AG10803 (cell line): Measurements from ENCODE around the gene FKBP10.

ENCODE experiments used
- DNase-seq: peaks from one replicate; pipeline ENCODE4 v3.0.0; 2010; ENCODE audit warnings: low read depth
- H3K4me3 ChIP-seq: 2 replicates; pipeline ENCODE4 v1.5.1; 2011; ENCODE audit warnings: mild to moderate bottlenecking, low read length, control low read depth
- TF ChIP-seq, protein P1 (sequence below): conservative IDR thresholded peaks from 2 replicates; pipeline ENCODE4 v1.5.1; 2011; ENCODE audit warnings: mild to moderate bottlenecking, low read length, control low read depth, inconsistent platforms

FKBP10 gene

GRCh38 chr17:41813152-41813680 lies 412 bp downstream of the FKBP10 start:
- H3K4me3 ChIP-seq, result peak overlapping the region; percentile 90
- TF ChIP-seq, protein P1, sequence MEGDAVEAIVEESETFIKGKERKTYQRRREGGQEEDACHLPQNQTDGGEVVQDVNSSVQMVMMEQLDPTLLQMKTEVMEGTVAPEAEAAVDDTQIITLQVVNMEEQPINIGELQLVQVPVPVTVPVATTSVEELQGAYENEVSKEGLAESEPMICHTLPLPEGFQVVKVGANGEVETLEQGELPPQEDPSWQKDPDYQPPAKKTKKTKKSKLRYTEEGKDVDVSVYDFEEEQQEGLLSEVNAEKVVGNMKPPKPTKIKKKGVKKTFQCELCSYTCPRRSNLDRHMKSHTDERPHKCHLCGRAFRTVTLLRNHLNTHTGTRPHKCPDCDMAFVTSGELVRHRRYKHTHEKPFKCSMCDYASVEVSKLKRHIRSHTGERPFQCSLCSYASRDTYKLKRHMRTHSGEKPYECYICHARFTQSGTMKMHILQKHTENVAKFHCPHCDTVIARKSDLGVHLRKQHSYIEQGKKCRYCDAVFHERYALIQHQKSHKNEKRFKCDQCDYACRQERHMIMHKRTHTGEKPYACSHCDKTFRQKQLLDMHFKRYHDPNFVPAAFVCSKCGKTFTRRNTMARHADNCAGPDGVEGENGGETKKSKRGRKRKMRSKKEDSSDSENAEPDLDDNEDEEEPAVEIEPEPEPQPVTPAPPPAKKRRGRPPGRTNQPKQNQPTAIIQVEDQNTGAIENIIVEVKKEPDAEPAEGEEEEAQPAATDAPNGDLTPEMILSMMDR, result no peak
- no peak for DNase-seq

DNA sequence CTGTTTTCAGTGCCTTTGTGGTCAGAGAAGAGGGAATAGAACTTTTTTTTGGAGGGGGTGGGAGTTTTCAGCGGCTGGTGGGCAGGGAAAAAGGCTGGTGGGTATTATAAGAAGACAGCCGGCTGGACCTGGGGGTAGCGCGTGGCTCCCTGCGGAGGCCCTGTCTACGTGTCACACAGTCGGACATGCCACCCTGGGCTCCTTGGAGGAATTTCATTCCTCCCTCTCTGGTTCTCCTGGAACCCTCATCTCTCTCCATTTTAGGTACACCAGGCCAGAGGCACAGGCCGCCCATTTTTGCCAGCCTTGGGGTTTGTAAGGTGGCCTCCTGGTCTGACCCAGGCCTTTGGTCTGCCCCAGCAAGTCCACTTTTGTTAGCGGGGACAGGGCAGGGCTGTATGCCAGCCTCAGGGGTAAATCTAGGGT lies 908 bp downstream of the FKBP10 start:
- peak overlapping the region; percentile 90 for H3K4me3 ChIP-seq
- DNase-seq, result no peak
- TF ChIP-seq, protein P1, result no peak

- DNase-seq, result no peak
- H3K4me3 ChIP-seq, result peak overlapping the region; percentile 90
- TF ChIP-seq, protein P1, result no peak
These were observed 1.4 kb downstream of the FKBP10 start for GRCh38 chr17:41814195-41814594.

DNA sequence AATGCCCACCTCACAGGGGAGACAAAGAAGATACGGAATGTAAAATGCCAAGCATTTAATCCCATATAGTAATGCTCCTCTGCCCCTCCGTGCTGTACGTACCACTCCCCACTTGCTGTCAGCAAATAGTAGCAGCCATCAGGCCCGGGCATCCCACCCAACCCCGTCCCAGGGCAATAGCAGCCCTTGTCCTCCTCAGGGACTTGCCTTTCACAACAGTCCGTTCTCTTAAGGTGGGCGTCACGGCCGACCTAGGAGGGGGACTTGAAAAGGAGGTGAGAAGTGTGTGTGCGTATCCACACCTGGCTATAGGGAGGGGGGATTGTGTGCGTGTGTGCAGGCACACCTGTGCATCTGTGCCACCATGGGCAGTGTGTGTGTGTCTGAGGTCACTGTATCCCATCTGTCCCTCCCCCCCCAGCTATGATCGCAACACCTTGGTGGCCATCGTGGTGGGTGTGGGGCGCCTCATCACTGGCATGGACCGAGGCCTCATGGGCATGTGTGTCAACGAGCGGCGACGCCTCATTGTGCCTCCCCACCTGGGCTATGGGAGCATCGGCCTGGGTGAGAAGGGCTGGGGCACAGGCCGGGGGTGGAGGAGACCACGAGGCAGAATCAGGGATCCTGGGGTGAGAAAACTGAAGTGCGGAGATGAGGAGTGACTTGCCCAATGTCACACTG lies 4.0 kb downstream of the FKBP10 start:
- TF ChIP-seq, protein P1, result no peak
- no peak overlapping the region for H3K4me3 ChIP-seq
- DNase-seq, result no peak

DNA sequence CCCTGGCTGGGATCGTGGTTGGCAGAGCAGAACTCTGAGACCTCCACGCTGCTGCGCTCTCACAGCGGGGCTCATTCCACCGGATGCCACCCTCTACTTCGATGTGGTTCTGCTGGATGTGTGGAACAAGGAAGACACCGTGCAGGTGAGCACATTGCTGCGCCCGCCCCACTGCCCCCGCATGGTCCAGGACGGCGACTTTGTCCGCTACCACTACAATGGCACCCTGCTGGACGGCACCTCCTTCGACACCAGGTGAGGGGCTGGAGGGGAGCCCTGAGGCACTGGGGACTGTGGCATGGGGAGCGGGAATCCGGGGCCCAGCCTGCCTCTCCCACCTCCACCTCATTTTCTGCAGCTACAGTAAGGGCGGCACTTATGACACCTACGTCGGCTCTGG lies 5.2 kb downstream of the FKBP10 start:
- H3K4me3 ChIP-seq, result no peak overlapping the region
- TF ChIP-seq, protein P1, result no peak
- DNase-seq, result no peak

- TF ChIP-seq, protein P1, result no peak
- no peak for DNase-seq
- no peak overlapping the region for H3K4me3 ChIP-seq
These were observed 9.0 kb downstream of the FKBP10 start for GRCh38 chr17:41821776-41822175.
